GM18526 (cell line): ENCODE measurements around the gene RCL1.

Experiments
- POLR2A ChIP-seq: IDR thresholded peaks from 3 replicates; pipeline ENCODE4 v1.6.1; 2011; ENCODE audit not compliant: insufficient read length; ENCODE audit errors: extremely low read depth

Gene RCL1

DNA sequence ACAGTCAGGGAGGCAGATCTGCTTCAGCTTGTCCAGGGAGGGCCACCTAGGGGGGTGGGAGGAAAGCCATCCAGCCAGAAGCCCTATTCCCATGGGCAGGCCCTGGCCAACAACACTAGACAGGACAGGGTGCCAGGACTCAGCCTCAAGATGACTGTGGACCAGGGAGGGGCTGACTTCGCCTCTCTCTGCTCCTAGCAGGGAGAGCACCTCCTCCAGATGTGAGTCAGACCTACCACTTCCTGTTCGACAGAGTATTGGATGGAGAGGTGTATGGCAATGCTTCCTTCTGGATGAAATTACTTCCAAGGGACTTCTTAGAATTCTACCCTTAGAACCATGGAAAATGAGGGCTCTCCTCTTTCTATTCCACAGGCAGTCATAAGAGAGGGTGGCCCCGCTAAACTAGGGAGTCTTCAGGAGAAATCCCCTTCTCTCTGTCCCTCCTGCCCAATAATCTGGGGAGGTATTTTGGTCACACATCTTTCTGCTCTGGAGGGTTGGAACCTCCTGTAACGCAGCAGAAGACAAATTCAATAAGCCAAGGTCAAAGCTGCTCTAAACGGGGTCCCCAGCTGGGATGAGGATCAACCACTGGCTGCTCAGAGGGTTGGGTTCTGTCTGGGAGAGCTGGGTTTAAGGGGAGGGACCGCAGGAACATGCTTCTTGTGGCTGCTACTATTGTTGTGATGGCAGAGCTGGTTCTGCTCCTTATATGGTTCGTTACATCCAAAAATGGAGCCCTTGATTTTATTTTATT lies 23.2 kb upstream of the RCL1 start:
- no peak for TF ChIP-seq POLR2A

DNA sequence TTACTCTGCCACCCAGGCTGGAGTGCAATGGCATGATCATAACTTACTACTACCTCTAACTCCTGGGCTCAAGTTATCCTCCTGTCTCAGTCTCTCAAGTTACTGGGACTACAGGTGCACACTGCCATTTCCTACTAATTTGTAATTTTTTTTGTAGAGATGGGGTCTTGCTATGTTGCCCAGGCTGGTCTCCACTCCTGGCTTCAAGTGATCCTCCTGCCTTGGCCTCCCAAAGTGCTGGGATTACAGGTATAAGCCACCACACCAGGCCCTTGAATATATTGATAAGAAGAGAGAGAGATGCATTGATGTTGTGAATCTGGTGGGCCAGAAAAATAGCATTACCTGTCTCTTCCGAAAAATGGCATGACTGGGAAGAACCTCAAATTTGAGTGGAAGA lies 21.0 kb upstream of the RCL1 start:
- TF ChIP-seq POLR2A, result no peak

DNA sequence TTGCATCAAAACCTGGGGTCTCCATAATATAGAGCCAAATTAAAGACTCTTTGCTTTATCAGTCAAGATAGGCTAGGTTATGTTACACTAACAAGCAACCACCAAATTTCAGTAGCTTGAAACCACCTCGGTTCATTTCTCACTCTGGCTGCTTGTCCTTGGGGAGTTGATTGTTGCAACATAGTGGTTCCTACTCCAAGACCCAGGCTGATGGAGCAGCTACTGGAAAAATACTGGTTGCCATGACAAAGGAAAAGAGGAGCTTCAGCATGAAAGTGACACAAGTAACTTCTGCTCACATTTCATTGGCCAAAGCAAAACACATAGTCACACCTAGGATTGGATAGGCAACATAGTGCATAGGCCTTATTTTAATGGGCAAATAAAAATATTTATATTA lies 18.5 kb upstream of the RCL1 start:
- no peak for TF ChIP-seq POLR2A

DNA sequence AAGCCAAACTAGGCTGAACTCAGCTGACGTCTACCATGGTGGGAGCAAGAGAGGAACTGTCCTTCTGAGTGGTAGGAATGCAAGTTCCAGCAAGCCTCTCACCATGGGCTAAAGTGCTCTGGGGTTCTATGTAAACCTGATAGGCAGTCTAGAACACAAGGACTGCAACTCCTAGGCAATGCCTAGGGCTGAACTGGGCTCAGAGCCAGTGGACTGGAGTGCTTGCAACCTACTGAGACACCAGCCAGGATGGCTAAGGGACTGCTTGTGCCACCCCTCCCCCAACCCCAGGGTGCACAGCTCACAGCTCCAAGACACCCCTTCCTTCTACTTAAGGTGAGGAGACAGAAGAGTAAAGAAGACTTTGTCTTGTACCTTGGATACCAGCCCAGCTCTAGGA lies 12.1 kb upstream of the RCL1 start:
- TF ChIP-seq POLR2A, result no peak

DNA sequence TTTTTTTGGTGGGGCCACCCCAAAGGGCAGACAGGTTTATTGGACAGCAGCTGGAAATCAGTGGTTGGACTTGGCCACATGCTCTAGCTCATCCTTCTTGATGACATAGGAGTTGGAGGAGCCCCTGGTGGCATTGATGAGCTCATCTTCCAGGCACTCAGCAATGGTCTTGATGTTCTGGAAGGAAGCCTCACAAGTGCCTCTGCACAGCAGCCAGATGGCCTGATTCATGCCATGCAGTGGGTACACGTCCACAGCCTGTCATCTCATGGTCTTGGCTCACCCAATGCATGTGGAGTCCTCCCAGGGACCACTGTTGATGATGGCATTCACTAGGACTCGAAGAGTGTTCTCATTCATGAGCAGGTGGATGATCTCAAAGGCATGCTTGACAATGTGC lies 11.3 kb upstream of the RCL1 start:
- TF ChIP-seq POLR2A, result no peak

DNA sequence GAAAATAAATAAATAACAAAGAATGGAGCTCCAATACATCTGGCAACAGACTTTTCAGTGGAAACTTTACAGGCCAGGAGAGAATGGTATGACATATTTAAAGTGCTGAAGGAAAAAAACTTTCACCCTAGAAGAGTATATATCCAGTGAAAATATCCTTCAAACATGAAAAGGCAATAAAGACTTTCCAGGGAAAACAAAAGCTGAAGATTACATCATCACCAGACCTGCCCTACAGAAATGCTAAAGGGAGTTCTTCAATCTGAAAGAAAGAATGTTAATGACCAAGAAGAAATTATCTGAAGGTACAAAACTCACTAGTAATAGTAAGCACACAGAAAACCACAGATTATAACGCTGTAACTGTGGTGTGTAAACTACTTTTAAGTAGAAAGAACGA lies 8.3 kb upstream of the RCL1 start:
- no peak for TF ChIP-seq POLR2A

DNA sequence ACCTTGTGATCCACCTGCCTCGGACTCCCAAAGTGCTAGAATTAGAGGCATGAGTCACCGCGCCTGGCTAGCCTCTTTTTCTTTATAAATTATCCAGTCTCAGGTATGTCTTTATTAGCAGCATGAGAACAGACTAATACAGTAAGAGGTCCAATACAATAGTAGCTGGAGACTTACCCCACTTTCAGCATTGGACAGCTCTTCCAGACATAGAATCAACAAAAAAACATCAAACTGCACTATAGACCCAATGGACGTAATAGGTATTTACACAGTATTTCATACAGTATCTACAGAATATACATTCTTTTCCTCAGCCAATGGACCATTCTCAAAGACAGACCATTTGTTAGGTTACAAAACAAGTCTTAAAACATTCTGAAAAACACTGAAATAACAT lies 6.1 kb upstream of the RCL1 start:
- TF ChIP-seq POLR2A, result no peak

DNA sequence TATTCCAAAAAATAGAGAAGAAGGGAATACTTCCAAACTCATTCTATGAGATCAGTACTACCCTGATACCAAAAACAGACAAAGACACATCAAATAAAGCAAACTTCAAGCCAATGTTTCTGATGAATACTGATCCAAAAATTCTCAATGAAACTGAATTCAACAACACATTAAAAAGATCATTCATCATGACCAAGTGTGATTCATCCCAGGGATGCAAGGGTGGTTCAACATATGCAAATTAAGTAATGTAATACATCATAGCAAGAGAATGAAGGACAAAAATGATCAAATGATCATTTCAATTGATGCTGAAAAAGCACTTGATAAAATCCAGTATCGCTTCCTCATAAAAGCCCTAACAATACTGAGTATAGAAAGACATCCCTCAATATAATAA lies 4.9 kb upstream of the RCL1 start:
- no peak for TF ChIP-seq POLR2A

DNA sequence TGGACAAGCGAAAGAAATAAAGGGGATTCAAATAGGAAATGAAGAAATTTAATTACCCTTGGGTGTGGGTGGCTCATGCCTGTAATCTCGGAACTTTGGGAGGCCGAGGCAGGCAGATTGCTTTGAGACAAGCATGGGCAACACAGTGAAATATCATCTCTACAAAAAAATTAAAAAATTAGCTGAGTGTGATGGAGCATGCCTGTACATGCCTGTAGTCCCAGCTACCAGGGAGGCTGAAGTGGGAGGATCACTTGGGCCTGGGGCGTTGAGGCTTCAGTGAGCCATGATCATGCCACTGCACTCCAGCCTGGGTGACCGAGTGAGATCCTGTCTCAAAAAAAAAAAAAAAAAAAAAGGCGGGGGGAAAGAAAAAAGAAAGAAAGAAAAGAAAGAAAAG lies 4.0 kb upstream of the RCL1 start:
- TF ChIP-seq POLR2A, result no peak

DNA sequence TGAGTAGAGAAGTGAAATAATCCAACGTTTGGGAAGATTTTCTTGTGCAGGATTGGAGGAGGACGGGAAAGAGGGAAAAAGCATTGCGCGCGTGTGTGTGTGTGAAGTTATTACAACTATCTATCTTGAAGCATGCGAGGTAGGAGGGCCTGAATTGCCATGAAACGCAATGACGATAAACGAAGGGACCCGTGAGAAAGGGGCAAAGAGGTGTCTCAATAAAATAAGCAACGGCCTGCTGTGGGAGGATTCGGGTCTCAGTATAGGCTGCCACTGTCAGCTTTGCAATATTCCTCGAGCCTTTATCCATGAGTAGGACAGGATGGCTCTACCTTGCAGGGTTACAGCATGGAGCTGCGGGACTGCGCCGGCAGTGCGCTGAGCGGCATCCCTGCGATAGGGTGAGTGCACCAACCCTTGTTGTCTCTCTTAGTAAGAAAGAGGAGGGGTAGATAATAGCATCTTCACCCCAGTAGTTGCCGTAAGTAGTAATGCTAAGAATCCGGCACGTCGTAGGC lies 631 bp upstream of the RCL1 start:
- no peak for TF ChIP-seq POLR2A

DNA sequence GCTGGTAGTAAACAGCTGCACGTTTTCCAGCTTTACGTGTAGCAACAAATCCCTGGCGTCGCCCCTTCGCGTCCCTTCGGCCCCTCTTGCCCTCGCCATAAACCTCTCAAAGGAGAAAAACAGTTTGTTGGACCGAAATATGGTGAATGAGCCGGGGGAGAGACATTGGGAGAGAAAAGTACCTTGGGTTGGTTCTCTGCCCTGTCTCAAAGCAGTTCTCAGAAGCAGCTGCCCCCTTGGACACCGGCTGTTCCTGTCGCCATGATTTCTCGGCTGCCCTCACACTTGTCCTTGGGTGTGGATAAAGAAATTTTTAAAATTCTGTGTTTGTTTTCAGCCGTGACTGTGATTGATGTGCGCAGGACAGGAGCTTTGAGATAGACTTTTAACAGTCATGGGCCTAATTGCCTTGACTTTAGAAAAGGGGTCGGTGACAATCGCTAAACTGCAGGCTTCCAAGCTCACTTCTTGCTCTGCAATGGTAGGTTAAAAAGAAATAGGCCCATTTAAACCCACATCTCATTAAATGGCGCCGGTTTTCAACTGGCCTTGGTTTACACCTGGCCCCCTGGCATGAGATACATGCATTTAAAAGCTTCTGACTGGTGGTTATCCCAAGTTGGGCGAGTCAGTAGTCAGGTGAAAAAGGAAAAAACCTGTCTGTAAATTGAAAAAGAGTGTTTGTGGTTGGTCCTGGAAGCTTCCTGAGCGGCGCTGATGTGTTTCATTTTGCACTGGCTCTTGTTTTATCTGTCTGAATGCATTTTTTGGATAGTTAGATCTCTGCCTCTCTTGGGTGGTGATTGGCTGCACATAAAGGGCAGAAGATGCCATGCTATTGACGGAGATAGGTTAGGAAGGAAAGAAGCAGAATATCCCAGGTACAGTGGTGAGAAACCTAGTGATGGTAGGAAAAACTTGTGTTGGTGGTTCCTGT lies 983 bp downstream of the RCL1 start:
- no peak for TF ChIP-seq POLR2A

DNA sequence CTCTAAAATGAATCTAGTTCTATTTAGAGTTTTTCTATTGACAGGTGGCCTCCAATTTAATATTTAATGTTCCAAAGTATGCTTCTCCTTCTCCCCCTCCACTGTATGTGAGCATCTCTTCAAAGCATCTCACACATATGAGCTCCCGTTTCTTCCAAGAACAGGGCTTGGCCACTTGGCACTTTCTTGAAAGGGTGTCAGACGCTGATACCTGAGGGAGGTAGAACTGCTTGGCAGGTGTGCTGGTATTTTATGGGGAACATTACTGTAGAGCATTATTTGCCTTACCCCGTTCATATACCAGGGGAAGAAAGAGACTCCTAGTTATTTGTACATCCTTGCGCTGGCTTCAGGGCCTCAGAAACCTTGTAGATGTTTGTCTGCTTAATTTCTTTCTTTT lies 1.9 kb downstream of the RCL1 start:
- TF ChIP-seq POLR2A, result no peak

DNA sequence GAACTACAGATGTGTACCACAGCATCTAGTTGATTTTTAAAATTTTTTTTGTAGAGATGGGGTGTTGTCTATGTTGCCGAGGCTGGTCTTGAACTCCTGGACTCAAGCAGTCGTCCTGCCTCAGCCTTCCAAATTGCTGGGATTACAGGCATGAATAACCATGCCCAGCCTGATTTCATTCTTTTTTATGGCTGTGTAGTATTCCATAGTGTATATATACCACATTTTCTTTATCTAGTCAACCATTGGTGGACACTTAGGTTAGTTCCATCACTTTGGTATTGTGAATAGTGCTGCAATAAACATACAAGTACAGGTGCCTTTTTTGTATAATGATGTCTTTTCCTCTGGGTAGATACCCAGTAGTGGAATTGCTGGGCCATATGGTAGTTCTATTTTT lies 3.8 kb downstream of the RCL1 start:
- TF ChIP-seq POLR2A, result no peak

DNA sequence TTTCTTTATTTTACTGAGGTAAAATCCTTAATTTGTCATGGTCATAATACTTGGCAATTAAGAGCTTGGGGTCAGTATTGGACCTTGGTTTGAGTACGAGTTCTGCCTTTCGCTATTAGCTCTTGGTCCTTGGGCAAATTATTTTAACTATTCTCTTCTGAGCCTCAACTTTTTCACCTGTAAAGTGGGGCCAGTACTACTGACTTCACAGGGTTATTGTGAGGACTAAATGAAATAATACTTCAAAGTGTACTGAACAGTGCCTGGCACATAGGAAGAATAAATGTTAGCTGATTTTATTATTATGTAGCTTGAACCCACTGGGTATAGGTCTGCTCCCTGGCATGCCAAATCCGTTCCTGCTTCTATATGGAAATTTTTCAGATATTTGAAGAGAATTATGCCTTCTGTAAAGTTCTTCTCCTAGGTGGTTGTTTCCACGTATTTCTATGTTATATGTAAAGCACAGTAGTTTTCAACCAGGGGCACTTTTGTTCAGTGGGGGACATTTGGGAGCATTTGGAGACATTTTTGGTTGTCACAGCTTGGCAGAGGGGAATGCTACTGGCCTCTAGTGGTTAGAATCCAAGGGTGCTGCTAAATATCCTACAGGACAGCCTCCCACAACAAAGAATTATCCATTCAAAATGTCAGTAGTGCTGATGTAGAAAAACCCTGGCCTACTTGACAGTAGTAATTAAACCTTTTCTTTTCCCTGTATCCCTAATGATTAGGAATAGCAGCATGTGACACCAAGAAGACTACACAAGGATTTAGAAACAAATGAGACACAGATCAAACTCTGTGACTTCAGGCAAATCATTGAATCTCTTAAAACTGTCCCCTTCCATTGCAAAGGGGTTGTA lies 4.5 kb downstream of the RCL1 start:
- no peak for TF ChIP-seq POLR2A

DNA sequence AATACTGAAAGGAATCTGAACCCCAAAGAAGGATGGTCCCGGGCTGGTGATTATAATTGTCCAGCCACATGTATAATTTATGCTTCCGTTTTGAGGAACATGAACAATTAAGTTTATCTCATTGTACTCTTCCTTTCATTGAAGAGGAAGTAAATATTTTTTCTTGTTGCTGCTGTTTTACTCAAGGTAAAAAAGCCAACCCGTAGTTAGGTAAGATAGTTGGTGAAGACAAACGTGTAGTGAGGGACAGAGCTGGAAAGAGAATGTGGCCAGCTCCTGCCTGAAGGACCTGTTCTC lies 5.1 kb downstream of the RCL1 start:
- no peak for TF ChIP-seq POLR2A
